Measurements from ENCODE around the gene HBG2. TPM values are rescaled to one million over a fixed set of nuclear protein-coding genes. Genes with fewer than 3 reads are reported as not detected.
A peak's percentile ranks its signal among the peaks of the same experiment; 100 is the strongest.

HBG2 gene
- total and polyA plus RNA-seq, 9 of the 15 experiments (the other 6 are each of a cell fraction or from before 2014, with no cell fraction given): 1,626 to 58,619 (median 10,515) TPM

DNA sequence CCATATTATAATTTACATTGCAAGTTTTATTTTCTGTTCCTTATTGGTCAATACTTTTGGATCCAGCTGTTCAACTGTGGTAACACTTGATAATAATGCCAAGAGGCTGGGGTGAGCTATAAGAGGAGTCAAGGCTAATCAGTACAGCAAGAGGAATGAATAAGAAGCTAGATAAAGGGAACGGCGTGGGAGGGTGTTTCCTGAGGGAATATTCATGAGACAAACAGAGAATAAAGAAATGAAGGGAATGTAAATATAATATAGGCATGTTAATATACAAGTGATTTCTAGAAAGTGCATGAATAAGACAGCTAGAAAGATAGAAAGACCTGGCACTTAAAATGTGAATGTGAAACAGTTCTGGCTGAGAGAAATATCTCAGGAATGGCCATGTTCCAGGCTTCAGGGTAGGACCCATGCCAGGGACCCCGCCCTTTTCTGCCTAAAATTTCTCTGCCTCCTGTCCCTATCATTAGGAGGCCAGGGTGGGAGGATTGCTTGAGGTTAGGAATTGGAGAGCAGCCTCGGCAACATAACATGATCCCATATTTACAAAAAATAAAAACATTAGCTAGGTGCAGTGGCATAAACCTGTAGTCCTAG, 43.2 kb upstream of the HBG2 start (continued):
- no peak for TF ChIP-seq NR4A1 (CRISPR knock-in tag; IDR thresholded peaks at IDR 0.05)
- TF ChIP-seq NR4A1 (tag; IDR thresholded peaks at IDR 0.05): no peak
- TF ChIP-seq, protein P1, sequence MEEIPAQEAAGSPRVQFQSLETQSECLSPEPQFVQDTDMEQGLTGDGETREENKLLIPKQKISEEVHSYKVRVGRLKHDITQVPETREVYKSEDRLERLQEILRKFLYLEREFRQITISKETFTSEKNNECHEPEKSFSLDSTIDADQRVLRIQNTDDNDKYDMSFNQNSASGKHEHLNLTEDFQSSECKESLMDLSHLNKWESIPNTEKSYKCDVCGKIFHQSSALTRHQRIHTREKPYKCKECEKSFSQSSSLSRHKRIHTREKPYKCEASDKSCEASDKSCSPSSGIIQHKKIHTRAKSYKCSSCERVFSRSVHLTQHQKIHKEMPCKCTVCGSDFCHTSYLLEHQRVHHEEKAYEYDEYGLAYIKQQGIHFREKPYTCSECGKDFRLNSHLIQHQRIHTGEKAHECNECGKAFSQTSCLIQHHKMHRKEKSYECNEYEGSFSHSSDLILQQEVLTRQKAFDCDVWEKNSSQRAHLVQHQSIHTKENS (CRISPR knock-in tag; IDR thresholded peaks at IDR 0.05): no peak
- TF ChIP-seq, protein P2, sequence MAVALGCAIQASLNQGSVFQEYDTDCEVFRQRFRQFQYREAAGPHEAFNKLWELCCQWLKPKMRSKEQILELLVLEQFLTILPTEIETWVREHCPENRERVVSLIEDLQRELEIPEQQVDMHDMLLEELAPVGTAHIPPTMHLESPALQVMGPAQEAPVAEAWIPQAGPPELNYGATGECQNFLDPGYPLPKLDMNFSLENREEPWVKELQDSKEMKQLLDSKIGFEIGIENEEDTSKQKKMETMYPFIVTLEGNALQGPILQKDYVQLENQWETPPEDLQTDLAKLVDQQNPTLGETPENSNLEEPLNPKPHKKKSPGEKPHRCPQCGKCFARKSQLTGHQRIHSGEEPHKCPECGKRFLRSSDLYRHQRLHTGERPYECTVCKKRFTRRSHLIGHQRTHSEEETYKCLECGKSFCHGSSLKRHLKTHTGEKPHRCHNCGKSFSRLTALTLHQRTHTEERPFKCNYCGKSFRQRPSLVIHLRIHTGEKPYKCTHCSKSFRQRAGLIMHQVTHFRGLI (CRISPR knock-in tag; IDR thresholded peaks at IDR 0.05): no peak
- TF ChIP-seq, protein P3, sequence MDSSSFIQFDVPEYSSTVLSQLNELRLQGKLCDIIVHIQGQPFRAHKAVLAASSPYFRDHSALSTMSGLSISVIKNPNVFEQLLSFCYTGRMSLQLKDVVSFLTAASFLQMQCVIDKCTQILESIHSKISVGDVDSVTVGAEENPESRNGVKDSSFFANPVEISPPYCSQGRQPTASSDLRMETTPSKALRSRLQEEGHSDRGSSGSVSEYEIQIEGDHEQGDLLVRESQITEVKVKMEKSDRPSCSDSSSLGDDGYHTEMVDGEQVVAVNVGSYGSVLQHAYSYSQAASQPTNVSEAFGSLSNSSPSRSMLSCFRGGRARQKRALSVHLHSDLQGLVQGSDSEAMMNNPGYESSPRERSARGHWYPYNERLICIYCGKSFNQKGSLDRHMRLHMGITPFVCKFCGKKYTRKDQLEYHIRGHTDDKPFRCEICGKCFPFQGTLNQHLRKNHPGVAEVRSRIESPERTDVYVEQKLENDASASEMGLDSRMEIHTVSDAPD (CRISPR knock-in tag; IDR thresholded peaks at IDR 0.05): no peak
- TF ChIP-seq EP300 (IDR thresholded peaks at IDR 0.05; ENCODE audit: low read length): peak; percentile 7; the same call in 1 of the 2 replicates
- no peak for TF ChIP-seq POLR2G (IDR thresholded peaks at IDR 0.05; ENCODE audit: low read depth, low read length)
- TF ChIP-seq, protein P4, sequence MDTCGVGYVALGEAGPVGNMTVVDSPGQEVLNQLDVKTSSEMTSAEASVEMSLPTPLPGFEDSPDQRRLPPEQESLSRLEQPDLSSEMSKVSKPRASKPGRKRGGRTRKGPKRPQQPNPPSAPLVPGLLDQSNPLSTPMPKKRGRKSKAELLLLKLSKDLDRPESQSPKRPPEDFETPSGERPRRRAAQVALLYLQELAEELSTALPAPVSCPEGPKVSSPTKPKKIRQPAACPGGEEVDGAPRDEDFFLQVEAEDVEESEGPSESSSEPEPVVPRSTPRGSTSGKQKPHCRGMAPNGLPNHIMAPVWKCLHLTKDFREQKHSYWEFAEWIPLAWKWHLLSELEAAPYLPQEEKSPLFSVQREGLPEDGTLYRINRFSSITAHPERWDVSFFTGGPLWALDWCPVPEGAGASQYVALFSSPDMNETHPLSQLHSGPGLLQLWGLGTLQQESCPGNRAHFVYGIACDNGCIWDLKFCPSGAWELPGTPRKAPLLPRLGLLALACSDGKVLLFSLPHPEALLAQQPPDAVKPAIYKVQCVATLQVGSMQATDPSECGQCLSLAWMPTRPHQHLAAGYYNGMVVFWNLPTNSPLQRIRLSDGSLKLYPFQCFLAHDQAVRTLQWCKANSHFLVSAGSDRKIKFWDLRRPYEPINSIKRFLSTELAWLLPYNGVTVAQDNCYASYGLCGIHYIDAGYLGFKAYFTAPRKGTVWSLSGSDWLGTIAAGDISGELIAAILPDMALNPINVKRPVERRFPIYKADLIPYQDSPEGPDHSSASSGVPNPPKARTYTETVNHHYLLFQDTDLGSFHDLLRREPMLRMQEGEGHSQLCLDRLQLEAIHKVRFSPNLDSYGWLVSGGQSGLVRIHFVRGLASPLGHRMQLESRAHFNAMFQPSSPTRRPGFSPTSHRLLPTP (IDR thresholded peaks at IDR 0.05; ENCODE audit: borderline replicate concordance, extremely low read depth, insufficient read length): no peak
- no peak for TF ChIP-seq ATF1 (CRISPR knock-in tag; IDR thresholded peaks at IDR 0.05)
- TF ChIP-seq ATF1 (tag; IDR thresholded peaks at IDR 0.05): no peak
- TF ChIP-seq, protein P5, sequence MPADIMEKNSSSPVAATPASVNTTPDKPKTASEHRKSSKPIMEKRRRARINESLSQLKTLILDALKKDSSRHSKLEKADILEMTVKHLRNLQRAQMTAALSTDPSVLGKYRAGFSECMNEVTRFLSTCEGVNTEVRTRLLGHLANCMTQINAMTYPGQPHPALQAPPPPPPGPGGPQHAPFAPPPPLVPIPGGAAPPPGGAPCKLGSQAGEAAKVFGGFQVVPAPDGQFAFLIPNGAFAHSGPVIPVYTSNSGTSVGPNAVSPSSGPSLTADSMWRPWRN (IDR thresholded peaks at IDR 0.05; ENCODE audit: low read depth): no peak
- TF ChIP-seq MYNN (IDR thresholded peaks at IDR 0.05): no peak
- no peak for TF ChIP-seq MYNN (CRISPR knock-in tag; IDR thresholded peaks at IDR 0.05)
- no peak for TF ChIP-seq TAF15 (IDR thresholded peaks at IDR 0.05; ENCODE audit: low read depth, low read length)
- no peak for TF ChIP-seq ZNF79 (CRISPR knock-in tag; IDR thresholded peaks at IDR 0.05; ENCODE audit: low read depth)
- TF ChIP-seq NUFIP1 (IDR thresholded peaks at IDR 0.05; ENCODE audit: partially characterized antibody): no peak
- no peak for TF ChIP-seq PYGO2 (tag; IDR thresholded peaks at IDR 0.05)
- TF ChIP-seq MAZ (CRISPR knock-in tag; conservative IDR thresholded peaks at IDR 0.05 in 1 of 2, IDR thresholded peaks at IDR 0.05 in 1 of 2): no peak
- no peak for TF ChIP-seq SRSF7 (optimal IDR thresholded peaks at IDR 0.05; ENCODE audit: low read depth, low read length)
- peak; percentile 74 for TF ChIP-seq CBFA2T2 (conservative IDR thresholded peaks at IDR 0.05)
- TF ChIP-seq TOE1 (IDR thresholded peaks at IDR 0.05; ENCODE audit: borderline replicate concordance): no peak
- no peak for TF ChIP-seq TOE1 (CRISPR knock-in tag; IDR thresholded peaks at IDR 0.05; ENCODE audit: borderline replicate concordance, low read depth)
